ENCODE data around the gene FRA10AC1. TPM values are rescaled to one million over a fixed set of nuclear protein-coding genes. Genes with fewer than 3 reads are reported as not detected.

Gene FRA10AC1
- 18.8 TPM for total RNA-seq

- DNase-seq (ENCODE audit: low spot score in 2 of 2), result peak; percentile 70 to 81
- no peak for FAIRE-seq
Measured at GRCh38 chr10:93702210-93703001, at the start of gene FRA10AC1. FRA10AC1 (minus strand) TSS chr10:93702592; CDS start chr10:93700106, 2,486 bp downstream.

- DNase-seq (ENCODE audit: low spot score in 2 of 2) (no peak), FAIRE-seq (no peak)
Measured at GRCh38 chr10:93751832-93752231, 49.4 kb upstream of the FRA10AC1 start.

- FAIRE-seq (no peak), DNase-seq (ENCODE audit: low spot score in 2 of 2) (no peak)
Measured at GRCh38 chr10:93751124-93751523, 48.7 kb upstream of the FRA10AC1 start.

GRCh38 chr10:93749218-93749799 is 46.9 kb upstream of the FRA10AC1 start:
- FAIRE-seq (no peak), DNase-seq (ENCODE audit: low spot score in 2 of 2) (no peak)

GRCh38 chr10:93746844-93747284 is 44.5 kb upstream of the FRA10AC1 start:
- no peak for FAIRE-seq
- DNase-seq (ENCODE audit: low spot score in 2 of 2), result no peak

GRCh38 chr10:93745408-93746065 is 43.1 kb upstream of the FRA10AC1 start:
- FAIRE-seq, result no peak
- no peak for DNase-seq (ENCODE audit: low spot score in 2 of 2)

GRCh38 chr10:93742633-93743349 is 40.4 kb upstream of the FRA10AC1 start:
- FAIRE-seq (no peak), DNase-seq (ENCODE audit: low spot score in 2 of 2) (no peak)

GRCh38 chr10:93741367-93741766 is 39.0 kb upstream of the FRA10AC1 start:
- no peak for FAIRE-seq
- no peak for DNase-seq (ENCODE audit: low spot score in 2 of 2)

GRCh38 chr10:93726024-93726423 is 23.6 kb upstream of the FRA10AC1 start:
- FAIRE-seq, result no peak
- no peak for DNase-seq (ENCODE audit: low spot score in 2 of 2)

- DNase-seq (ENCODE audit: low spot score in 2 of 2), result no peak
- FAIRE-seq, result no peak
Measured at GRCh38 chr10:93723153-93723552, 20.8 kb upstream of the FRA10AC1 start.

- FAIRE-seq (no peak), DNase-seq (ENCODE audit: low spot score in 2 of 2) (no peak)
Measured at GRCh38 chr10:93722550-93722949, 20.2 kb upstream of the FRA10AC1 start.

GRCh38 chr10:93719901-93720300 is 17.5 kb upstream of the FRA10AC1 start:
- FAIRE-seq (no peak), DNase-seq (ENCODE audit: low spot score in 2 of 2) (no peak)

- no peak for DNase-seq (ENCODE audit: low spot score in 2 of 2)
- no peak for FAIRE-seq
Measured at GRCh38 chr10:93718937-93719725, 16.7 kb upstream of the FRA10AC1 start.

- DNase-seq (ENCODE audit: low spot score in 2 of 2), result no peak
- no peak for FAIRE-seq
Measured at GRCh38 chr10:93716766-93717165, 14.4 kb upstream of the FRA10AC1 start.

- no peak for FAIRE-seq
- no peak for DNase-seq (ENCODE audit: low spot score in 2 of 2)
Measured at GRCh38 chr10:93715345-93715744, 13.0 kb upstream of the FRA10AC1 start.

- no peak for DNase-seq (ENCODE audit: low spot score in 2 of 2)
- no peak for FAIRE-seq
Measured at GRCh38 chr10:93712593-93712992, 10.2 kb upstream of the FRA10AC1 start.

- no peak for FAIRE-seq
- no peak for DNase-seq (ENCODE audit: low spot score in 2 of 2)
Measured at GRCh38 chr10:93711891-93712290, 9.5 kb upstream of the FRA10AC1 start.

GRCh38 chr10:93710333-93710909 is 8.0 kb upstream of the FRA10AC1 start:
- DNase-seq (ENCODE audit: low spot score in 2 of 2), result no peak
- FAIRE-seq, result no peak

GRCh38 chr10:93707623-93708022 is 5.2 kb upstream of the FRA10AC1 start:
- DNase-seq (ENCODE audit: low spot score in 2 of 2) (no peak), FAIRE-seq (no peak)

- no peak for DNase-seq (ENCODE audit: low spot score in 2 of 2)
- no peak for FAIRE-seq
Measured at GRCh38 chr10:93704451-93704850, 2.1 kb upstream of the FRA10AC1 start.

Data from frontal cortex (tissue), 4 donors.